ENCODE measurements around the gene GLP2R.
"Not testable (repeated sequence)": the region's sequence is repeated elsewhere in the genome, so short reads cannot be mapped to it uniquely, and the experiment has no call there.

Gene GLP2R

GRCh38 chr17:9900784-9901183 lies 75.1 kb downstream of the GLP2R start:
- no peak for DNase-seq

GRCh38 chr17:9902120-9902519 lies 76.4 kb downstream of the GLP2R start:
- DNase-seq, result no peak

GRCh38 chr17:9904277-9905077 lies 78.8 kb downstream of the GLP2R start:
- DNase-seq, result no peak

GRCh38 chr17:9905078-9905415 lies 79.3 kb downstream of the GLP2R start, which contains the start of gene RCVRN:
Gene RCVRN, minus strand, starts transcription at chr17:9905271. Its CDS starts 91 bp downstream, at chr17:9905180.
- no peak for DNase-seq

GRCh38 chr17:9905902-9906301 lies 80.2 kb downstream of the GLP2R start:
- no peak for DNase-seq

GRCh38 chr17:9906616-9907015 lies 80.9 kb downstream of the GLP2R start:
- no peak for DNase-seq

- no peak for DNase-seq
Measured at GRCh38 chr17:9907131-9907530, 81.4 kb downstream of the GLP2R start.

GRCh38 chr17:9907883-9908648 lies 82.3 kb downstream of the GLP2R start:
- DNase-seq, result no peak

GRCh38 chr17:9908649-9909042 lies 82.9 kb downstream of the GLP2R start:
- no peak for DNase-seq

- no peak for DNase-seq
Measured at GRCh38 chr17:9911089-9911488, 85.4 kb downstream of the GLP2R start.

- DNase-seq, result no peak
Measured at GRCh38 chr17:9912121-9913099, 86.7 kb downstream of the GLP2R start.

- DNase-seq, result no peak
Measured at GRCh38 chr17:9913476-9913875, 87.8 kb downstream of the GLP2R start.

GRCh38 chr17:9916108-9916507 lies 90.4 kb downstream of the GLP2R start:
- DNase-seq, result no peak

- DNase-seq, result no peak
Measured at GRCh38 chr17:9917131-9917530, 91.4 kb downstream of the GLP2R start.

- DNase-seq, result no peak
Measured at GRCh38 chr17:9917801-9918200, 92.1 kb downstream of the GLP2R start.

GRCh38 chr17:9918352-9918751 lies 92.6 kb downstream of the GLP2R start:
- no peak for DNase-seq

GRCh38 chr17:9918804-9919352 lies 93.2 kb downstream of the GLP2R start:
- no peak for DNase-seq

- DNase-seq, result not testable (repeated sequence)
Measured at GRCh38 chr17:9921216-9921615, 95.5 kb downstream of the GLP2R start.

- DNase-seq, result no peak
Measured at GRCh38 chr17:9922012-9922848, 96.5 kb downstream of the GLP2R start.

- DNase-seq, result no peak
Measured at GRCh38 chr17:9924735-9925191, 99.0 kb downstream of the GLP2R start.

GRCh38 chr17:9925457-9925856 lies 99.7 kb downstream of the GLP2R start:
- no peak for DNase-seq
